VCaP (cell line): ENCODE results near the gene KCNJ4.
"Not testable (repeated sequence)": the region's sequence is repeated elsewhere in the genome, so short reads cannot be mapped to it uniquely, and the experiment has no call there.

Experiments
- H3K27ac ChIP-seq: fragments of 450-650 bp; 2 replicates; pipeline ENCODE4 v1.5.1; 2017
- TF ChIP-seq, protein P1 (sequence below): fragments of 450-650 bp; conservative IDR thresholded peaks from 2 replicates; pipeline ENCODE4 v1.5.1; 2017; ENCODE audit warnings: mild to moderate bottlenecking, moderate library complexity

The KCNJ4 gene

DNA sequence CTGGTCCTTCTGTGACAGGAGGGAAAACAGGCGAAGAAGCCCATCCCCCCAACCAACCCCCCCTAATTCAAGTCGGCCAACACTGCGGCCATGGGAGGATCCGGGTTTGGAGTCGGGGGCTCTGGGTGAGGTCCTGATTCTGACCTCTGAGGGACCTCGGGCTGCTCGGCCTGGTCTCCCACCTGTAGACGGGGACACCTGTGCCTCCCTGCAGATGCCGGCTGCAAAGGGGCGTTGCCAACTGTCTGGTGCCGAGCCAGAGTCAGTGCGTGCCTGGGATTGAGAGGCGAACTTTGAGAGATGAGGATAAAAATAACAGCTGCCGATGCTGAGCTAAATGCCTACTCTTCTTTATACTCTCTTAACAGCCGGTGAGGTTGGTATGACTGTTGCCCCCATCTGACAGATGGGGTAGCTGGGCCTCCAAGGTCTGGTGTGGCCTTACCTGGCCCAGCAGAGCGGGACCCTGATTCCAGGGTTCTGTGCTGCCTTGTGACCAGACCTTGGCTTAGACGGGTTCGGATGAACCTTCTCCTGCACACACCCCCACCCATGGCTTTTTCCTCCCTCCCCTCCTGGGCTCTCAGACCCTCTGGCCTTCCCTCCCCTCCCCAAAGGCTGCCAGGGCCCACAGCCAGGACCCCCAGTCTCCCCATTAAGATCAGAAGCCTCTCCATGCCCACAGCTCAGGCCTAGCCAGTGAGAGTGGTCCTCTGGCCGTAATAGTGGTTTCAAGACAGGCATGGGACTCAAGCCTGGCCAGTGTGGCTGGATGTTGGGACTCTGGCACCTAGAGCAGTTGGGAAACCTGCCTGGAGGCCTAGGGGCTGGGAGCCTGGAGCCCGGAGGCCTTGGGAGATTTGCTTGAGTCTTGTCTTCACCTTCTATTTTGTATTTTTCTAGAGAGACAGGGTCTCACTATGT lies 41.7 kb downstream of the KCNJ4 start:
- H3K27ac ChIP-seq, result no peak overlapping the region
- TF ChIP-seq, protein P1, sequence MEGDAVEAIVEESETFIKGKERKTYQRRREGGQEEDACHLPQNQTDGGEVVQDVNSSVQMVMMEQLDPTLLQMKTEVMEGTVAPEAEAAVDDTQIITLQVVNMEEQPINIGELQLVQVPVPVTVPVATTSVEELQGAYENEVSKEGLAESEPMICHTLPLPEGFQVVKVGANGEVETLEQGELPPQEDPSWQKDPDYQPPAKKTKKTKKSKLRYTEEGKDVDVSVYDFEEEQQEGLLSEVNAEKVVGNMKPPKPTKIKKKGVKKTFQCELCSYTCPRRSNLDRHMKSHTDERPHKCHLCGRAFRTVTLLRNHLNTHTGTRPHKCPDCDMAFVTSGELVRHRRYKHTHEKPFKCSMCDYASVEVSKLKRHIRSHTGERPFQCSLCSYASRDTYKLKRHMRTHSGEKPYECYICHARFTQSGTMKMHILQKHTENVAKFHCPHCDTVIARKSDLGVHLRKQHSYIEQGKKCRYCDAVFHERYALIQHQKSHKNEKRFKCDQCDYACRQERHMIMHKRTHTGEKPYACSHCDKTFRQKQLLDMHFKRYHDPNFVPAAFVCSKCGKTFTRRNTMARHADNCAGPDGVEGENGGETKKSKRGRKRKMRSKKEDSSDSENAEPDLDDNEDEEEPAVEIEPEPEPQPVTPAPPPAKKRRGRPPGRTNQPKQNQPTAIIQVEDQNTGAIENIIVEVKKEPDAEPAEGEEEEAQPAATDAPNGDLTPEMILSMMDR, result peak; percentile 13

DNA sequence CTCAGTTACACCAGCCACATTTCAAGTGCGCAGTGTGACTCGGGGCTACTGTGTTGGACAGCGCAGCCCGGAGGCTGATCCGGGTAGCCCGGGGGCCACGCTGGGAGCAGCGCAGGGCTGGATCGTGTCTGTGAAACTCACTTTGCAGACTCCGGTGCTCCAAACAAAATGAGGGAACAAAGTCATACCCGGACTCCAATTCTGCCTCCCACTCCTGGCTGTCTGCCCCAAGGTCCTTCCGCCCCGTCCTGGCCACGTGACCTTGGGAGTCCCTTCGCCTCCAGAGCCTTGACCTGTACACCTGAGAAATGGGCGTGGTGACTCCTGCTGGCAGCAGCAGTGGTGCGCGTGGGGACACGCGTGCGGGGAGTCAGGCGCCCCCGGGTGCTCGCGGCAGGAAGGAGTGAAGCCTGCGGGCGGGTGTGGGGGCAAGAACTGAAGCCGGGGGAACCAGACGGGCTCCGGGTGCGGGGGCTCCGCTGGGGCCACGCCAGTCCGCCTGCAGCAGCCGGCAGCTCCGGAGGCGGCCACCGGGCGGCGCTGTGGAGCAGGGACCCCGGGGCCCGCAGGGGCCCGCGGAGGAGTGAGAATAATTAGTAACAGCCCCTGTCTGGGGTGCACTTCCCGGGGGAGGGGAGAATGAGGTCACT lies 42.4 kb downstream of the KCNJ4 start:
- TF ChIP-seq, protein P1, result peak; percentile 76
- H3K27ac ChIP-seq, result no peak overlapping the region; the same call in 1 of the 2 replicates

DNA sequence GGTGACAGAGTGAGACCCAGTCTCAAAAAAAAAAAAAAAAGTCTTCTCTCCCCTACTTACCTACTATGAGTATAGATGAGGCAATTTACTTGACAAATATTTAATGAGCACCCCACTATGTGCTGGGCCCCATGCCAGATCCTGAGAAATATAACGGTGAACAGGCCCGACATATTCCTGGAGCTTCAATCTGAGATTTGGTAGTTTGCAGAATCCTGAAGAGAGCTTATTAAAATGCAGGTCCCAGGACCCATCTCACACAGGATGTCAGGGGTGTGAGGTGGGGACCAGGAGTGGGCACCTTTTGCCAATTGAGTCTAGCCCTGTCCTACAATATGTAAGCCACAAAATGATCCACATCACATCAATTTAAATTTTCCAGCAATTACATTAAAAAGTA lies 44.0 kb downstream of the KCNJ4 start:
- H3K27ac ChIP-seq, result no peak overlapping the region
- TF ChIP-seq, protein P1, result no peak

DNA sequence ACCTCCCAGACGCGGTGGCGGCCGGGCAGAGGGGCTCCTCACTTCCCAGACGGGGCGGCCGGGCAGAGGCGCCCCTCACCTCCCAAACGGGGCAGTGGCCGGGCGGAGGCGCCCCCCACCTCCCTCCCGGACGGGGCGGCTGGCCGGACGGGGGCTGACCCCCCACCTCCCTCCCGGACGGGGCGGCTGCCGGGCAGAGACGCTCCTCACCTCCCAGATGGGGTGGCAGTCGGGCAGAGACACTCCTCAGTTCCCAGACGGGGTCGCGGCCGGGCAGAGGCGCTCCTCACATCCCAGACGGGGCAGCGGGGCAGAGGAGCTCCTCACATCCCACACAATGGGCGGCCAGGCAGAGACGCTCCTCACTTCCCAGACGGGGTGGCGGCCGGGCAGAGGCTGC lies 45.1 kb downstream of the KCNJ4 start:
- not testable (repeated sequence) for H3K27ac ChIP-seq

DNA sequence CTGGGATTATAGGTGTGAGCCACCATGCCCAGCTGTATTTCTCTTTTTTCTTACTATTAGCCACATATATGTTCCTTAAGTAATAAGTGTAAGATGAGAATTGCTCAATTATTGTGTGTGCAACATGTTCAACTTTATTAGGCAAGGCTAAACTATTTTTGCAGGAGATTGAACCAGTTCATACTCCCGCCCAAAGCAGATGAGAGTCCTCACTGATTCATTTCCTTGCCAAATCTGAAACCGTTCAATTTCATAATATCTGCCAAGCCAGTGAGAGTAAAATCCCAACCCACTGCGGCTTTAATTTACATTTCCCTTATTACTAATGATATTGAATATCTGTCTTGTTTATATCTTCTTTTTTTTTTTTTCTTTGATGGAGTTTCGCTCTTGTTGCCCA lies 48.4 kb downstream of the KCNJ4 start:
- TF ChIP-seq, protein P1, result no peak

DNA sequence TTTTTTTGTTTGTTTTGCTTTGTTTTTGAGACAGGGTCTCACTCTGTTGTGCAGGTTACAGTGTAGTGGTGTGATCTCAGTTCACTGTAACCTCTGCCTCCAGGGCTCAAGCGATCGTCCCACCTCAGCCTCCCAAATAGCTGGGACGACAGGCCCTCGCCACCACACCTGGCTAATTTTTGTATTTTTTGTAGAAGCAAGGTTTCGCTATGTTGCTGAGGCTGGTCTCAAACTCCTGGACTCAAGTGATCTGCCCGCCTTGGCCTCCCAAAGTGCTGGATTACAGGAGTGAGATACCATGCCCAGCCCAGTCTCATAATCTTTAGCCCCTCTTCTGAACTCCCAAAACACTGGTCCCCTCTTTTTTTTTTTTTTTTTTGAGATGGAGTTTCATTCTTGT lies 50.6 kb downstream of the KCNJ4 start:
- H3K27ac ChIP-seq, result no peak overlapping the region
- TF ChIP-seq, protein P1, result no peak

More for the DNA sequence above, 48.4 kb downstream of the KCNJ4 start:
- no peak overlapping the region for H3K27ac ChIP-seq

DNA sequence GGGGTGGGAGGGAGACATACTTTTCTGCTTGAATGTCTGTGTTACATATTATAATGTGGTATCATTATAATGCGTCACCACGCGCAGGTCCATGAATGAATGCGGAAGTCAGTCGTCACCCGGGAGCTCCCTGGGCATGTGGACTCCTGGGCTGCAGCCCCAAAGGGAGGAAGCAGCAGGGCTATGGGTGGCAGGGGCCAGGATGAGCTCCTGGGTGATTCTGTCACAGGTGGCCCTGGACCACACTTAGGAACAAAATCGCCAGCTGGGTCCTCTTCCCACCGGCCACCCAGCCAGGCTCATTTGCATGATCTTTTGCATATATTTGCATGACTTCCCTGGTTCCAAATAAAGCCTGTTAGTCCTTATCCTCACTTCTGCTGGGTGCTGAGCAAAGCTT lies 51.2 kb downstream of the KCNJ4 start:
- TF ChIP-seq, protein P1, result no peak
- no peak overlapping the region for H3K27ac ChIP-seq

GRCh38 chr22:38402204-38402603 lies 52.8 kb downstream of the KCNJ4 start:
- TF ChIP-seq, protein P1, result no peak
- no peak overlapping the region; the same call in 1 of the 2 replicates for H3K27ac ChIP-seq
